Femur (tissue), 1 donor: Measurements from ENCODE around the gene TM2D1.

Experiments
- DNase-seq: peaks from one replicate; pipeline ENCODE4 v3.0.0-alpha.2; 2017

The TM2D1 gene

DNA sequence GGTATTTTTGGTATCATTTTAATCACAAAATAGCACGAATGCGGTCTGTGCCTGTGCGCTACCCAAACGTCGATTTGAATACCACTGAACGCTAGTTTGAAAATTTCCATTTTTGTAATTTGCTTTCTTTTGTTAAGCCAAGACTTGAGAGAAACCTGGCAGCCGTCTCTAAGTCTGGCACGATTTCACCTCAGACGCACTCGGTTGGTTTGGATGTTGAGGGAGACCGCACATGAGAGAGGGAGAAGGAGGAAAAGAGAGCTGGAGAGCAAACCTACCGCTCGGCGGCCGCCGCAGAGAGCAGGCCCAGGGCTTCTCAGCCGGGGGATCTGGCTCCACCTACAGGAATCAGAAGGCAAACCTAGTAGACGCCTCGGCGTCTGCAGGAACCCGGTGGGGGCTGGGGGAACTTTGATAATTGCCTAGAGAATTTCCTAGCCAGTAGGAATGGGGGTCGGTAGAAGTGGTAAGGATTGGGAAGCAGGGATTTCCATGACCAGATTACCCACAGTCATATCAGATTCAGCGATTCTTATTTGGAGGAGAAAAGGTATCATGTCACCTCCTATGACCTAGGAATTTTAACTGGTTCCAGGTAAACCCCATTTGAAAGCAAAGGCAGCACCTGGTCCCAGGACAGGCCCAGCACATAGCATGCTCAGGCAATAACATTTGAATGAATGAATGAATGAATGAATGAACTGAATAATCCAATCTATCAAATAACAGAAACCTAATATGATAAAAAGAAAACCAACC is 83.2 kb downstream of the TM2D1 start:
- peak; percentile 93 for DNase-seq

DNA sequence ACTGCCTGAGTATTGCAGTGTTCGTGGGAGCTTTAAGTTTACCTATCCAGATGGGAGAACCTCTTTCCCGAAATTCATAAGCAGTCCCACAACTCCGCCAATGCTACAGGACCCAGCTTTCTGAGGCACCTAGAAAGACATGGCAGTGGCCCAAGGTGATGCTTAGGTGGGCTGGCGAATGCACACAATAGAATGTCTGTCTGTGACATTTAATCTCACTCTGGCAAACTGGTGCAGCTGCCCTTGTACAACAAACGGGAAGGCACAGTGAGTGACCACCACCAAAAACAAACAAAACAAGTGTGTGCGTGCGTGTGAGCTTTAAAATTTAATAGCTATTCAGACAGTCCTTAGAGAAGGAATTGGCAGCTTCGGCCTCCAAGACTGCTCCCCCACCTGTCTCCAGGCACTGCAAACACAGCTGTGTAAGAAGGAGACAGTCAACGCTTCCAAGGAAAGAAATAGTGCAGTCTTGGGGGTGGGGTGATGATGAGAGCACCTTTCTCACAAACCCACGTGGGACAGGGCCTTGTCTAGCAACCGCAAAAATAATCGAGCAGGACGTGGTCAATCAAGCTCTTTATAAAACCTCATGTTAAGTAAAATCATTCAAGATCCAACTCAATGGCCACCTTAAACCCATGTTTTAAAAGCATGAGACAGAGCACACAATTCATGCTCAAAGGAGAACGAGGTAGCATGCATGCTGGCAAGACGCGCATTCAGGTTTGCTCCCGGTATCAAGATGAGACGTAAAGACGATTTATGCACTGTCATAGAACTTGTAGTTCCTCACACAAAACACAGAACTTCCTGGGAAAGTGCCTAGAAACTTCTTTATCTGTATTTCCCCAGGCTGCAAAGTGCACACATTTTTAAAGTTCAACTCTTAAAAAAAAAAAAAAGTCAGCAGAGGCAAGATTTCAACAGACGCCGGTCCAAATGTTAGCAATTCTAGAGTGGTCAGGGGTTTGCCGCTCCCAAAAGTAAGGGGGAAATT is 84.1 kb downstream of the TM2D1 start:
- peak; percentile 82 for DNase-seq

DNA sequence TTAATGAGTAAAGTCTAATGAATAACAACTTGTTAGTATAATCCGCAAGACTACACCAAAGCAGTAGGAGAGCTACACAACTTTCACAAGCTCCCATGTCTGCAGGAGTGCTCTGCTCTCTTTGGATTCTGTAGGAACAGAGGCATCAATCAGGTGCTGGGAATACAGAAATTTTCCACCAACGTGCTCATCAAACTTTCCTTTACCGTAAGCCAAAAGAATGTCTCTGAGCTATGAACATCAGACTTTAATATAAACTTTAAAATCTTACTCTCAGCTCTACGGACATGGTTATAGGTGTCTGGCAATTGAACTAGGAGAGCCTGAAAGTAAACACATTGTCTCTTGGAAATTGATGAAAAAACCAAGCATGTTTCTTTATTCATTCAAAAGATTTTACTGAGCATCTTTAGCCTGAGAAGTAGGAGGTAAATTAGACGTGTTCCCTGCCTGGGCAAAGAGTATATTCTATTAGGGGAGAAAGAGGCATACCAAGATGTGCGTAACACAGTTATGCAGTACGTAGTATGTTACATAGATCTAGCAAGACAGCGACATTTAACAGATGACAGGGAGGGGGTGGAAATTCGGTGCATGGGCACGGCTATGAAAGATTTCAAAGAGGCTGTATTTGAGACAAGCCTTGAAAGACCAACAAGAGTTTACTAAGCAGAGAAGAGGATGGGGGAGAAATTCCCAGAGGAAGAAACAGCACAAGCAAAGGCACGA is 85.2 kb downstream of the TM2D1 start:
- peak; percentile 36 for DNase-seq

DNA sequence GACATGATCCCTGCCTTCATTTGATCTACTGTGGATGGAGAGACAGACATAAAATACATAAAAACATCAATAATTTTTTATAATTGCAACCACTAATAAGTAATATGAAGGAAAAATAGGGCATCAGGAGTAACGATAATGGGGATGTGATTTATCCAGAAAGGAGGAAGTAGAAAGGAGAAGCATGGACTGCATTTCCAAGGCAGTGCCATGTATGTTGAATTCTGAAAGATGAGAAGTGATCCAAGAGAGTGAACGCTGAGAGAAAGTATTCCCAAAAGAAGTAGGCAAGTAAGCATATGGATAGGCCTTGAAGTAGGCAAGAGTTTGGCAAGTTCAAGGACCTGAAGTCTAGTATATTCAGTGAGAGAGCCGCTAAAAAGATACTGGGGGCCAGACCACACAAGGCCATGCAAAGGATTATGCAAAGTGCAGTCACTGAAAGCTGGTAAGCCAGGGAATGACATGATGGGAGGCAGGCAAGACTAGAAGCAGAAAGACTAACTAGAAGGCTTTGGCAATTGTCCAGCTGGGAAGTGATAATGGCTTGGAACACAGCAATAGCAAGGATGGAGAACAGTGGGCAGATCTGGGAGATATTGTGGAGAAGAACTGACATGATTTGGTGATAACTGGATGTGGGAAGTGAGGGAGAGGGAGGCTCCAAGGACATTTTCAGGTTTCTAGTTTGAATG is 85.9 kb downstream of the TM2D1 start:
- no peak for DNase-seq

DNA sequence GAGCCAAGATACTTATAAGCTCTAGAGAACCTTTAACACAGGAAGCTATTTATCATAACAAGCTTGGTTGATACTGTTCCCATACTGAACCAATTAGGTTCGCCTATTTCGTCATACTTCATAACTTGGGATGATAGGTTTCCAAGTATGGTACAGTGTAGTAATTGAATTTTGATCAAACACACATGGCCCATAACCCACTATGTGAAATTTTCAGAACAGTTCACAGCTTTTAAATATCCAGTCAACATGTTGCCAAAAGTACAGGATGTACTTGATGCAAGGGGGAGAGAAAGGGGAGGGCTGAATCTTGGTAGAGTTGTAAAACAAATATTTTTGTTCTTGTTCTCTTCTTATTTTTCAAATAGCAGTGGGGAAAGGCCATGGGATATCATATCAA is 86.6 kb downstream of the TM2D1 start:
- DNase-seq = peak; percentile 20

DNA sequence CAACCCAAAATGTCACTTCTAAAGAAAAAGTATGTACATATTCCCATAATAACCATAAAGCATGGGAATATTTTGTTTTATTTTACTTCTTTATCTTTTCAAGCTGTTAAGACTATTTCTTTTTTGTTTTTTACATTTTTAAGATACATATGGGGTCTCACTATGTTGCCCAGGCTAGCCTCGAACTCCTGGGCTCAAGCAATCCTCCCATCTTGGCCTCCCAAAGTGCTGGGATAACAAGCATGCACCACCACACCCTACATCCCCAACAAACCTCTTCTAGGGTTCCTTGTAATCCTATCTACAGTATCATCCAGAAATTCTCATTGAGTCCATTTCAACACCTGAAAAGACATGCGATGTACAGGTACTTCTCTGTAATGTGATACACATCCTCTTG is 87.5 kb downstream of the TM2D1 start:
- no peak for DNase-seq

DNA sequence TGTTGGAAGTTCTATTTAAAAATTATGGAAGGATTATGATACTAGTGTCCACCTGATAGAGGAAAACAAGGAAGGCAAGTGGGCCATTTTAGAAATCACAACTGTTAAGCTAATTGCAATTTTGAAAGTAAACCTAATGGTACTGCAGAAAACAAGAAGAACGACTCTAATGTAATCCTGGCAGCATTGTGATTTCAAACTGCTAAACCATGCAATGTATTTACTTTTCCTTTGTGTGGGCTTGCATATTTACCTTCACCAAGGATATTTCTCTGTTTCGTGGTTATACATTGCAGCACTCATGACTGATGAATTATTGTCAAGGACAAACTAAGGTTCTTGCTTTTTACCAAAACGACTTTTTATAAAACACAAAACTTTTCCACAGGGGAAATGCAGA is 88.1 kb downstream of the TM2D1 start:
- no peak for DNase-seq

DNA sequence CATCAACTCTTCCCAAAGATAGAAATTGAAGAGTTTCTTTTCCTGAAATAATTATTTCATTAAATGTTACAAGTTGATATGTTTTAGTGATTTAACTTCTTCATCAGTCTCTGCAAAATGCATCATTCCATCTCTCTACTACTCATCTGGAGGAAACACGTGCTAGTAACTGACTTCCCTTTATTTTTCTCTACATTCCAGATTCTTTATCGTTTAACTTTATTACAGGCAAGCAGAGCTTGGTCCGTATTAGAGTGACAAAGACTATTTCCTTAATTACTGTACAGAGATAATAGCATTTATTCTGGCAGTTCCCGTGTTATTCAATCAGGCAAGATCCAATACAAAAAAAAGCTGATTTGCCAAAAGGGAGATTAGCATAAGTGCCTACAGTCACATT is 88.6 kb downstream of the TM2D1 start:
- no peak for DNase-seq

DNA sequence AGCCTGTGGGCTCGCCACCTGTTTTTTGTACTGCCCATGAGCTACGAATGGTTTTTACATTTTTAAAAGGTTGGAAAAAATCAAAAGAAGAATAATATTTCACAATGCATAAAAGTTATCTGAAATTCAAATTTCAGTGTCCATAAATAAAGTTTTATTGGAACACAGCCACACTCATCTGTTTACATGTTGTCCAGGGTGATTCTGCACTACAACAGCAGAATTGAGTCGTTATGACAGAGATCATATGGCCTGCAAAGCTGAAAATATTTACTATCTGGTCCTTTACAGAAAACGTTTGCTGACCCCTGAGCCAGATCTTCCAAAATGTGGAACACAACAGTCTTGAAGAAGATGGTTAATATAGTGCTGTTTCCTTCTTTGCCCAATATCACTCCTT is 89.4 kb downstream of the TM2D1 start:
- DNase-seq = no peak

DNA sequence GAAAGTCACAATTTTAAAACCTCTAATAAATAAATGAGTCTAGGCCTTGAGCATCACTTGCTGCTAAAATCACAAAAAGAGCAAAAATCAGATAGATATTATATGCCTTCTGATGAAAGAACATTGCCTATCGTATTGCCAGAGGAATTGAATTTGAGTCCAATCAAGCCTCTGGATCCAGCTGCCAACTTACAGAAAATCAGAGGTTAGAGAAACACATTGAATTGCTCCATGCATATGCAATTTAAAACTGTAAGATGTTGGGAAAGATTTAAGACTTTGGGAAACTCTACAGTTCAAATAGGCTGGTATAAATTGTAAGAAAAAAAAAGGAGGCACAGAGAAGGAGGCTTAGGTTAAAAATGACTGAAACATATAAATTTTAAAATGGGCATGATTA is 93.5 kb downstream of the TM2D1 start:
- DNase-seq = no peak
